Measurements from ENCODE around the gene BIRC2.

- TF ChIP-seq, protein P1, sequence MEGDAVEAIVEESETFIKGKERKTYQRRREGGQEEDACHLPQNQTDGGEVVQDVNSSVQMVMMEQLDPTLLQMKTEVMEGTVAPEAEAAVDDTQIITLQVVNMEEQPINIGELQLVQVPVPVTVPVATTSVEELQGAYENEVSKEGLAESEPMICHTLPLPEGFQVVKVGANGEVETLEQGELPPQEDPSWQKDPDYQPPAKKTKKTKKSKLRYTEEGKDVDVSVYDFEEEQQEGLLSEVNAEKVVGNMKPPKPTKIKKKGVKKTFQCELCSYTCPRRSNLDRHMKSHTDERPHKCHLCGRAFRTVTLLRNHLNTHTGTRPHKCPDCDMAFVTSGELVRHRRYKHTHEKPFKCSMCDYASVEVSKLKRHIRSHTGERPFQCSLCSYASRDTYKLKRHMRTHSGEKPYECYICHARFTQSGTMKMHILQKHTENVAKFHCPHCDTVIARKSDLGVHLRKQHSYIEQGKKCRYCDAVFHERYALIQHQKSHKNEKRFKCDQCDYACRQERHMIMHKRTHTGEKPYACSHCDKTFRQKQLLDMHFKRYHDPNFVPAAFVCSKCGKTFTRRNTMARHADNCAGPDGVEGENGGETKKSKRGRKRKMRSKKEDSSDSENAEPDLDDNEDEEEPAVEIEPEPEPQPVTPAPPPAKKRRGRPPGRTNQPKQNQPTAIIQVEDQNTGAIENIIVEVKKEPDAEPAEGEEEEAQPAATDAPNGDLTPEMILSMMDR (IDR thresholded peaks at IDR 0.05): no peak
- TF ChIP-seq POLR2A (IDR thresholded peaks at IDR 0.05): no peak
These were observed 60.9 kb downstream of the BIRC2 start for GRCh38 chr11:102407901-102408300.
